Measurements from ENCODE around the gene SMARCA4.
"Not testable (repeated sequence)": the region's sequence is repeated elsewhere in the genome, so short reads cannot be mapped to it uniquely, and the experiment has no call there.

DNA sequence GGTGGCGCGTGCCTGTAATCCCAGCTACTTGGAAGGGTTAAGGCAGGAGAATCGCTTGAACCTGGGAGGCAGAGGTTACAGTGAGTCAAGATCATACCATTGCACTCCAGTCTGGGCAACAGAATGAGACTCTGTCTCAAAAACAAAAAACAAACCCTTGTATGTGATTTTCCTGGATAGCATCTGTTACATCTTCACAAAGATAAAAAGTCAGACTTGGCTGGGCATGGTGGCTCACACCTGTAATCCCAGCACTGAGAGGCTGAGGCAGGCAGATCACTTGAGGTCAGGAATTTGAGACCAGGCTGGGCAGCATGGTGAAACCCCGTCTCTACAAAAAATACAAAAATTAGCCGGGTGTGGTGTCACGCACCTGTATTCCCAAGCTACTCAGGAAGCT, 136.5 kb downstream of the SMARCA4 start:
- TF ChIP-seq, protein P1, sequence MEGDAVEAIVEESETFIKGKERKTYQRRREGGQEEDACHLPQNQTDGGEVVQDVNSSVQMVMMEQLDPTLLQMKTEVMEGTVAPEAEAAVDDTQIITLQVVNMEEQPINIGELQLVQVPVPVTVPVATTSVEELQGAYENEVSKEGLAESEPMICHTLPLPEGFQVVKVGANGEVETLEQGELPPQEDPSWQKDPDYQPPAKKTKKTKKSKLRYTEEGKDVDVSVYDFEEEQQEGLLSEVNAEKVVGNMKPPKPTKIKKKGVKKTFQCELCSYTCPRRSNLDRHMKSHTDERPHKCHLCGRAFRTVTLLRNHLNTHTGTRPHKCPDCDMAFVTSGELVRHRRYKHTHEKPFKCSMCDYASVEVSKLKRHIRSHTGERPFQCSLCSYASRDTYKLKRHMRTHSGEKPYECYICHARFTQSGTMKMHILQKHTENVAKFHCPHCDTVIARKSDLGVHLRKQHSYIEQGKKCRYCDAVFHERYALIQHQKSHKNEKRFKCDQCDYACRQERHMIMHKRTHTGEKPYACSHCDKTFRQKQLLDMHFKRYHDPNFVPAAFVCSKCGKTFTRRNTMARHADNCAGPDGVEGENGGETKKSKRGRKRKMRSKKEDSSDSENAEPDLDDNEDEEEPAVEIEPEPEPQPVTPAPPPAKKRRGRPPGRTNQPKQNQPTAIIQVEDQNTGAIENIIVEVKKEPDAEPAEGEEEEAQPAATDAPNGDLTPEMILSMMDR (IDR thresholded peaks at IDR 0.05) = not testable (repeated sequence)
- not testable (repeated sequence) for TF ChIP-seq EP300 (IDR thresholded peaks at IDR 0.05; ENCODE audit: low read depth); POLR2AphosphoS5 (IDR thresholded peaks at IDR 0.05)
